Bronchus fibroblast of lung (primary cell): ENCODE measurements around the gene AK2. TPM values are rescaled to one million over a fixed set of nuclear protein-coding genes. Genes with fewer than 3 reads are reported as not detected.

Source experiments
- total RNA-seq: library from RNA; depleted of rRNA; stranded (reverse); fragments of >200 nt; gene quantifications from 2 replicates; pipeline ENCODE4 v1.2.3, GENCODE V29; 2015

The AK2 gene
- 155 and 181 TPM in 2 replicates for total RNA-seq

DNA sequence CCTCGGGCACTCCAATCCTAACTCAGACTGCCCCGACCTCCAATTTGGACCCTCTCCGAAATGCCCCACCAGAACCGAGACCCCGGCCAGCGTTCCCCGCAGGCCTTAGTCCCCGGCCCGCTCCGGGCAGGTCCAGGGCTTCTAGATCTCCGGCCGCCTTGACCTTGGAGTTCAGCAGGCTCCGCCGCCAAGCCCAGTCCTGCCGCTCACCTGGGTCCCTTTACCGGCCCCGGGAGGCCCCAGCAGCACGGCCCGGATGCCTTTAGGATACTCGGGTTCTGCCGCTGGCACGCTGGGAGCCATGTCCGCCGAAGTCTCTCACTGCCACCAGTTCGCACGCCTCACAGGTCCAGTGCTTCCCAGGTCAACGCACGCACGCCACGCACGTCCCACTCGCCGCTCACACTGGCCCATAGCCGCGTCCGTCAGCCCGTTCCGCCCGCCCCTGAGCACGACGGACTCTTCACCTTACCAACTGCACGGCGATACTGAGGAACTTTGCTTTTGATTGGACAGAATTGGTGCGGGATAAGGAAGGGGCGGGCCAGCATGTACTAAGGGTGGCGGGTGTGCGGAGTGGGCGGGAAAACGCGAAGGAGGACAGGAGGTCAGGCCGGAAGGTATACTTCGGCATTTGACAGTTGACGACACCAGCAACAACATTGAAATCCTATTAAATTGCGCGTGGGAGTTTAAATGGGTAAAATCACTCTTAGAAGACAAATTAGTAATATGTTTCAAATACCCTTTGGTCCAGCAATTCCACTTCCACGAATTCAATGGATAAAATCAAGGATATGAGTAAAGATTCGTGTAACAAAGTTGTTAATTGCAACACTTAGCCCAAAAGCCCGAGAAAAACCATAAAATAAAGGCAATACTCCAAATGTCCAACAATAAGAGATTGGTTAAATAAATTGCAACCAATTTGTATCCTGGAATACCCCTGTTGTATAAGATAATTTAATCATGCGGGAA is at the start of gene AK2:
TSS of gene AK2 (minus strand) at position 358 of the 978 bp plus-strand sequence. CDS start at position 303, 55 bp downstream.

DNA sequence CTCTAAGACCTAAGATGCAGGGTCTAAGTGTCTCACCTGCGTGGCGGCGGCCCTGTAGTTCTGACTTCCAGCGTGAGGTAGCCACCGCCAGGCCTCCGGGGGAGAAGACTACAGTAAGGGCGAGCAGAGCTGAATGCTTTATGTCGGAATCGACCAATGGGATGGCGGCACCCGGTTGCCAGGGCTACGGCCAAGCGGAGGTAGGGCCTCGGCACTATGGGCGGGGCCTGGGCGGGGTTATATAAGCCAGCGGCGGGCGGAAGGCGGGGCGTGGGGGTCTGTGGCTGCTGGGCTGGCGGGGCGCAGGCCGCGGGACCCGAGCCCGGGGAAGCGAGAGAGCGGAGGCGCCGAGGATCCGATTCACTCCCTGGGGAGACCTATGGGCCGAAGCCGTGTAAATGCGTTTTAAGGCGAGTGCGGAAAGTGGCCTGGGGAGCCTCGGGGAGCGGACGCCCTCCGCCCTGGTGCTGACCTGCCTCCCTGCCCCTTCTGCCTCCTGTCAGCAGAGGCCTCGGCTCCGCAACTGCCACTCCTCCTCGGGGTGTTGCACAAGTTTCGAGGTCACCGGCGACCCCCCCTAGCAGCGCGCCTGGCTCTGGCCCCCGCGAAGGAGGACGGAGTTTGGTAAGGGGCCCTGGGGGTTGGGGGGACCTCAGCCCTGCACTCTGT is 44.3 kb upstream of the AK2 start, which contains the start of gene AZIN2:
TSS of gene AZIN2 (plus strand) at position 269 of the 669 bp plus-strand sequence. CDS start 1,097 bp downstream, outside the sequence.

DNA sequence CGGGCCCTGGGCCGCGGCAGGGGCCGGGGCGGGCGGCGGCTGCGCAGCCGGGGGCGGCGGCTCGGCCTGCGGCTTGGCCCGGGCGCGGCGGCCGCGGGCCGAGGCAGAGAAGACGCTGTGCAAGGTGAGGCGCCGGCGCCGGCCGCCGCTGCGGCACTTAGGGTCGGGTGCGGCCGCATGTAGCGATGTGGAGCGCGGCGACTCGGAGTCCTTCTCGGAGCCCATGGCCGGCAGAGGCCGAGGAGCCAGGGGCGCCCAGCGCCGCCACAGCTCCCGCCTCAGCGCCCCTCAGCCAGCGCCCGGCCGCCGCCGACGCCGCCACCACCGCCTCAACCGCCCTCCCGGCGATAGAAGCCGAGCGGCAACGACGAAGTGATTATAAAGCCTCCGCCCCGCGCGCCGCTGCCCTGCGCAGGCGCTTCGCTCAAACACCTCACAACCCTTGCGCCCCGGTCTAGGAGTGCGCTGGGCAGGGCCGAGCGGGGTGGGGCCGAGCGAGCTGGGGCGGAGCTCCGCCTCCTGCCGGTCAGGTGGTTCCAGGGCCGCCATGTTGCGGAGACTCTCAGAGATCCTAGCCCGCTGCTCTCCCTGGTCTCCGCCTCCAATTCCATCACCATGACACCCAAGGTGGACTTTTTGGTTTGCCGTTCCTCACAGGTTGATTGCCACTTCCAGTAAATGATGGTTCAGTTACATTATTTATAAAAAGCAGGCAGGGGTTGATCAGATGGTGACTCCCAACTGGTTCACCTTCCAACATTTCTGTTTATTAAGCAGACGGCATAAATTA is 72.0 kb downstream of the AK2 start, which contains the start of gene RNF19B:
TSS of gene RNF19B (minus strand) at position 349 of the 790 bp plus-strand sequence. CDS start at position 225, 124 bp downstream.

Other genes starting within 250 kb of the AK2 start
- gene YARS1, start 219.5 kb downstream of the AK2 start, total RNA-seq, result 157 and 161 TPM in 2 replicates
- 12.5 and 17.1 TPM in 2 replicates for gene S100PBP, start 219.2 kb downstream of the AK2 start, total RNA-seq
- under 0.01 and 0.17 TPM in 2 replicates for gene FNDC5, start 166.0 kb downstream of the AK2 start, total RNA-seq
- 0.15 TPM in 1 of 2 replicates, not detected in the other for gene HPCA, start 150.4 kb downstream of the AK2 start, total RNA-seq
- 52.2 and 57.3 TPM in 2 replicates for gene TMEM54, start 135.5 kb downstream of the AK2 start, total RNA-seq
- gene RNF19B, start 72.1 kb downstream of the AK2 start, total RNA-seq, result 8.7 and 8.9 TPM in 2 replicates
- 4.5 and 5.2 TPM in 2 replicates for gene AZIN2, start 44.3 kb upstream of the AK2 start, total RNA-seq
- 4.0 and 4.2 TPM in 2 replicates for gene TRIM62, start 145.2 kb upstream of the AK2 start, total RNA-seq
- gene ZNF362, start 219.6 kb upstream of the AK2 start, total RNA-seq, result 12.2 and 16.6 TPM in 2 replicates